Stimulated activated CD8-positive, alpha-beta memory T cell treated with anti-CD3 and anti-CD28 coated beads, Interleukin-15, amount 100 ng/mL, for 48 hours (primary cell): Measurements from ENCODE around the gene IMMT.
A peak's percentile ranks its signal among the peaks of the same experiment; 100 is the strongest.

ENCODE experiments used
- DNase-seq, 2 donors: peaks; one replicate each; pipeline ENCODE4 v3.0.0-alpha.2; 2020; ENCODE audit warnings: low read depth in 2 of 2

IMMT gene

DNA sequence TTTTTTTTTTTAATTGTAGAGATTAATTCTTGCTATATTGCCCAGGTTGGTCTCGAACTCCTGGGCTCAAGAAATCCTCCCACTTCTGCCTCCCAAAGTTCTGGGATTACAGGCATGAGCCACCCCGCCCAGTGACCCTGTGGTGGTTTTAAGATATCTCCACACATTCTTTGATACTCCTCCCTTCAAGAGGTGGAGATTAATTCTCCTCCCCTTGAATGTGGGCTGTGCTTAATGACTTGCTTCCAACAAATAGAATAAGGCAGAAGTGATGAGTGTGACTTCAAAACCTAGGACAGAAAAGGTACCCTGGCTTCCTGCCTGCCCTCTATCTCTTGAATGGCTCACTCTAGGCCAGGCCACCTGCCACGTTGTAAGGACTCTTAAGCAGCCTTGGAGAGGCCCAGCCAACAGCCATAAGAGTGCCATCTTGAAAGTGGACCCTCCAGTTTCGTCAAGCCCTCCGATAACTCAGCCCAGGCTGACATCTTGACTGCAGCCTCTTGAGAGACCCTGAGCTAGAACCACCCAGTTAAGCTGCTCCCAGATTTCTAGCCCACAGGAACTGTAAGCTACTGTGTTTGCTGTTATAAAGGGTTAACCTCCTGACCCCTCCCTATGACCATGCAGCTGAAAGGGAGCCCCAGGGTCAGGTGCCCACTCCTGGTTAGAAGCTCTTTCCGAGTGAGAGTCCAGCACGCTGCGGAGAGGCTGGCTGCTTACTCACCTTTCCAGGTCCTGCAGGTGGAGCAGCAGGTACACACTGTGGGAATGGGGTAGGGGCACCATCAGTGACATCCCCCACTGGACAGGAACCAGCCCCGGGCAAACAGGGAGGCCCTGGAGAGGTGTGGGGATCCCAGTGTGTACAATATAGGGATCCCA is 31.6 kb upstream of the IMMT start:
- no peak for DNase-seq

DNA sequence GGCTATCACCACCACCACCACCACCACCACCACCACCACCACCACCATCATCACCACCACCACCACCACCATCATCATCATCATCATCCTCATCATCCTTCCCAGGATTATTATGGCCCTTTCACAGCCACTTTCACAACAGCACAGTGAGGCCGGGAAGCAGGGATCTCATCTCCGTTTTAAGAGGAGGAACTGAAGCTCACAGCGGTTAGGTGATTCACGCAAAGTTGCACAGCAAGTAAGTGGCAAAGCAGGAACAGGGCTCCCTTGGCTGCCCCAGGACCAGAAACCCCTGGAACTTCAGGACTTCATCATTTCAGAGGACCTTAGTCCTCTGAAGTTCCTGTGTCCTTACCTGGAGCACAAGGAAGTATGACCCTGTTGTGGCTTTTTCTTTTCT is 30.8 kb upstream of the IMMT start:
- no peak for DNase-seq

DNA sequence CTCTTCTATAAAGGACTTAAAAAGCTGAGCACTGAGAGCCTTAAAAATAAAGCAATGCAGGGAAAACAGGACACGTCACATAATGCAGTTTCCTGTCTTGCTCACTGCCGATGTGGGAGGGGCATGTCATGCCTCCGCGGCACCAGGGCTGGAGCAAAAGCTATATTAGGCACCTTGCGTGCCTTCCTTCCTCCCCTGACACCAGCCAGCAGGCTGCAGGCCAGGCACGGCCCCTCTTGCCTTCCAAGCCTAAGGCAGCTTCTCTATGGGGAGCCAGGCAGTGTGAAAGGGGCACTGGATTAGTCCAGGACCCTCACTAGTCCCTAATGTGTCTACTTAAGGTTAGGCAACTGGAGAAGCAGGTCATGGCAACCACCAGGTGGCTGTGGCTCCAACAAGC is 30.3 kb upstream of the IMMT start:
- peak in 1 of 2 donors; percentile 35 for DNase-seq

DNA sequence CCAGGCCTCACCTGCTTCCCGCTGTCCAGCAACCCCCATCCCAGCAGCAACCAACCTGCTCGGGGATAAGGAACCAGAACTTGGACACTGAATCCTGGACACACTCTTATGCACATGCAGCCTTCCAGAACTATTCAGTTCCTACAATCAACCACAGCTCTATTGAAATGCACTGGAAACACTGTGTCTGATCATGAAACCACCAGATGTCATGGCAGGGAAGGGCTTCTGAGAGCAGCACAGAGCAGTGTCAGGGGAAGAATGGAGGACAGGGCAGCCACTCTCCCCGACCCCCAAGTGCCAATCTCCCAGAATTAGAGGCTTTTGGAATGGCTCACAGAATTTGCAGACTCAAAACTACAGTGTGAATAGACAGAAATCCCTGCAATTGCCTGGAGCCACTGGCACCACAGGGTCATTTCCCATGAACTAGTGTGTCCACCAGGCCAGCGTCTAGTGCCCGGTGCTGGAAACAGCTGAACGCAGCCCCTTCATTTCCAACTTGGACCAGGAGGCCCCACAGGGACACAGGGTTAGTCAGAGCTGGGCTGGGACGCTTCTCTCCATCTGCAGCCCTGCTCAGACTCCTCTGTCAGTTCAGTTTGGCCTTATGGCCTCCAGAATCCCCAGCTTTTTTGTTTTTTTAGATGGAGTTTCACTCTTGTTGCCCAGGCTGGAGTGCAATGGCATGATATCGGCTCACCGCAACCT is 29.5 kb upstream of the IMMT start:
- DNase-seq = no peak

DNA sequence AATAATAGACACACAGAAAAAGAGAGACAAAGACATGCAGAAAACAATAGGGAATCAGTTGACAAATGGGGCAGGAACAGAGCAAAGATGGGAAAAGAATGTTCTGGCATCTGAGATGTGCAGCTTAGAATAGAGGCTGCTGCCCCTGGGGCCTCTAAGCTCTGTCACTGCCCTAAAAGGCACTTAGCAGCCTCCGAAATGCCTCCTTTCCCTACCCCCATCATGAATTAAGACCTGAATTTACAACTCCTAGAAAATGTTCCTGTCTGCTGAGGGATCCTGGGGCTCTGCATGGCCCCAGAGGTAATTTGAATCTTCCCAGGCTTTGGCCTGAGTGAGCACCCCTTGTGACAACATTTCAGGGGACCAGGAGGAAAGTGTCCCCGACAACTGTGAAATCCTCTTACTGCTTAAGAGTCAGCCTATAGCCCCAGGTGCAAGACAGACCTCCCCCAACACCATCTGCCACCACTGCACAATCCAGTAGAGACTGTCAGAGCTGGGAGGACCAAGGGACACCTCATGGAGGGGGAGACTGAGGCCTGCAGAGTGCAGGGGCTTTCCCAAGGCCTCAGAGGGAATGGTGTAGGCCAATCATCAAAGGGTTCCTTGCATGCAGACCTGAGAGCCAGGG is 28.8 kb upstream of the IMMT start:
- DNase-seq = no peak

DNA sequence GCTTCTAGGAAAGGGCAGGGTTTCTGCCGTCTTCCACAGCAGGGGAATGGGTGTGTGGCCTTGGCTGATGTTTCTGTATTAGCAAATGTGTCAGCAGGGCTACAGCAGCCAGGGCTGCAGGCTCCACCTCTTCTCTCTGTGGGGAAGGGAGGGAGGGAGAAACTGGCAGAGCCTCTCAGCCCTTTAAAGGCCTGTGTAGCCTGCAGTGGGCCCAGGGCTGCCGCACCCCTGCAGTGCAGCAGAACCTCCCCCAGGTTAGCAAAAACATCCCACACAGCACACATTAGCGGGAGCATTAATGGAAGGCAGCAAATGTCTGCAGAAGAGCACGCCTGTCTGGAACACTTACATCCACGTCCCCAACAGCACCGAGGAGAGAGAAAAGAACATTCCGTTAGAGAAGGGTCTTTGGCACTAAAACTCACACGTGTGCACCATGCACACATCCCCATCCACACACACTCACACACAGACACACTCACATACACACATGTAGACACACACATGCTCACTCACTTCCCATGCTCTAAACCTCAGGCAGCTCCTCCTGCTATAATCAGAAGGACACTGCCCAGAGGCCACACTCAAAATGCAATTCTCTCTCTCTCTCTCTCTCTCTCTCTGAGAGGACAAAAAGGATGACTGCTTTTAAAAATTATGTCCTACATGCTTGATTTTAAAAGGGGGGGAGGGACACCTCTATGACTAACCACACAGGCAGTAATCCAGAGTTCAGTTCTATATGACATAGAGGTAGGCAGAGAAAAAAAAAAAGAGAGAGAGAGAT is 28.1 kb upstream of the IMMT start:
- DNase-seq = no peak

DNA sequence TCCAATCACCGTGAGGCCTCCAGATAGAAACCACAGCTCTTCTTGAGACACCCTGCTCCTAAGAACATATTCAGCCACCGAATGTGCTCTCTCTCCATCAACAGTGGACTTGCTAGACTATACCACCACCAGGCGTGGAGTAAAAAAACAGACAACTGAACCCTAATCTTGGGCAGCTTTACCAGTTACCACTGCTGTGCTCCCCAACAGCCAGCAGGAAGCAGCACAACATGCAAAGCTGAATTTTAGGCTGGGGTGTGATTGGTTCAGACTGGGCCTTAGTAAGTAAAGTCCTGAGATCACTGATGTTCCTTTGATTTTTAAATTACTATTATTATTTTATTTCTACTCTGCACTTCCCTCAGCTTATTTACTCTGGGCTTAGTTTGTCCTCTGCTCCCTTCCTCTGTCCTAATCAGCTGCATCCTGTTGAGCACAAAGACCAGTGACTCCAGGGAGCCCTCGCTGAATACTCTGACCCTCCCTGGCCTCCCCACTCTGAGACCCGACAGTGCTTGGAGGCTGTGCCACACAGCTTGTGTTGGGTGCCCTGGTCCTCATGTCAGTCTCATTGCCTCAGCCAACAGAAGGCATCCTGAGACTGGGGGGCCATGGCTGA is 25.9 kb upstream of the IMMT start:
- peak in 1 of 2 donors; percentile 14 for DNase-seq

DNA sequence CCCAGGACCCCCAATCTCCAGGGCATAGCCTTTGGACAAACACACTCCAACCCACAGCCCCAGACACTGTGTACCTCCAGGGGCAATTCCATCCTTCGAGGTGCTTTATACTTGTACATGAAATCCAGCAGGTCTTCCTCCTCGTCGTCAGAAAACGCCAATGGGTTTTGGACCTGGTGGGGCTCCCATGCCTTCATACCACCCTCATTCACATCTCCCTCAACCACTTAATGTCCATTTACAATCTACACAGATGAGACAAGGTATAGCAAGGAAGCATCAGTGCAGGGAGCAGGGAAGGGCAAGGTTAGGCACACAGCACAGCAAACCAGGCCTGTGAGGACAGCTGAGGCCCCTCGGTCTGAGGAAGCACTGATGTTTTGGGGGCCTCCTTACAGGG is 24.6 kb upstream of the IMMT start:
- no peak for DNase-seq

DNA sequence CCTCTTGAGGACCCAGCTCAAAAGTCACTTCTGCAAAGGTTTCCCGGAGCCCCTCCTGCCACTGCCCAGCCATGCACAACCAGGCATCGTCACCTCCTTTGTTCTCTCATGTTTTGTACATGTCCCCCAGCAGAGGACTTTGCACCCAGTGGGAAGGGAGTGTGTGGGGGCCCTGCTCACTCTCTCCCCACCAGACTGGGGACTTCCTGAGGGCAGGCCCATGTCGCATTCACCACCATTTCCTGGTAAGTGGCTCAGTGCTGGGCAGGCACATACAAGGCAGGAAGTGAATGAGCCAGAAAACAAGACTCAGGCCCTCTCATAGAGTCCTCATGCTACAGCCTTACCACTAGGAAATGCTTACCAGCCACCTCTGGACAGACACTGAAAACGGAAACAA is 22.9 kb upstream of the IMMT start:
- no peak for DNase-seq

DNA sequence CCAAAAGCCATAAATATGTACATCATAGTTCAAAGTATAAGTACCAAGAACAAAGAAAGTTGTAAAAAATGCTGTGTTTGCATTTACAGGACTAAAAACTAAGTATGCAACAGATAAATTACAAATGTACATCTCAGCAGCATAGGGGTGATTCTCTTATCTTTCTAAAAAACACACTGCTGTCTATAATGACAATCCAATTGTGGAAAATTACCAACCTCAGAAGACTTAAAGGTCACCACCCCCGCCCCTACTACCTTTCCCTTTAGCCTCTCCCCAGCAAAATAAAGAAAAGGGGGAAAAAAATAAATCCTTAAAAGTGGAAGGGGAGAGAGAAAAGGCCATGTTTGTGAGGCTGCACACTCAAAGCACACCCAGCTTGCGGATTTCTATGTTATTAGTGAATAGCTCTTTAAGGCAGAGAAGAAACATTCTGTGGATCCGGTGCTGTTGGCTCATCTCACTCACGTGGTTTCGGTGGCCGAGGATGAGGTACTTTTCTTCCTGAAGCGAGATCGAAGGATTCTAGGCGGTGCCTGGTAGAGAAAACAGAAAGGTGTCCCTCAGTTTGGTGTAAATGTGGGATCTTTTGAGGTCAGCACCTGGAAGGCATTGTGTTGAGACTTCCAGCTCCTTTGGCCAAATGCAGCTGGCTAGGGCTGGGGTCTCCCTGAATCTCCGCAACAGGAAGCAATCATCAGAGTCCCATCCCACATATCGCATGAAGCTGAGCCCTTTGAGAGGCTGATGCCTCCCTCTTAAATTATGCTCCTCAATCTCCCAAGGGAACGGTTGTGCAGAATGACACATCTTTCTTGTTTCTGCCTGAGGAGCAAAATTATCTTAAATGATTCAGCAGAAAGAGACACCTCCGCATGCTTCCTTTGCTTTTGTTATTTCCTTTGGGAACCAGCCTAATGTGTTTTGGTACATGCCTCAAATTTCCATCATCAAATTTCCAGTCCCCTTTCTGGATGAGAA is 21.6 kb upstream of the IMMT start:
- DNase-seq = no peak

DNA sequence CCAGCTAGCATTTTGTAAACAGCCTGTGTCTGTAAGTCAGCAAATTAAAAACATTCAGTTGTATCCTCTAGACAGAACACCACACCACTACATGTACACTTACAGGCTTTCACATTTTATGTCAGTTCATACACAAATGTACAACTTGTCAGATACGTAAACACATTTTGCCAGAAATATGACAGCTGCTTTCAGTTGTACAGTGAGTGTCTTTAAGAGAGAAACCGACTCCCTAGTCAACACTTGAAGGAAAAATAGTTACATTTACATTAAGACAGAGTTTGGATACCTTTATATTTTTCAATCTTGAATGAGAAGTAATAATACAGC is 19.2 kb upstream of the IMMT start:
- DNase-seq = no peak

DNA sequence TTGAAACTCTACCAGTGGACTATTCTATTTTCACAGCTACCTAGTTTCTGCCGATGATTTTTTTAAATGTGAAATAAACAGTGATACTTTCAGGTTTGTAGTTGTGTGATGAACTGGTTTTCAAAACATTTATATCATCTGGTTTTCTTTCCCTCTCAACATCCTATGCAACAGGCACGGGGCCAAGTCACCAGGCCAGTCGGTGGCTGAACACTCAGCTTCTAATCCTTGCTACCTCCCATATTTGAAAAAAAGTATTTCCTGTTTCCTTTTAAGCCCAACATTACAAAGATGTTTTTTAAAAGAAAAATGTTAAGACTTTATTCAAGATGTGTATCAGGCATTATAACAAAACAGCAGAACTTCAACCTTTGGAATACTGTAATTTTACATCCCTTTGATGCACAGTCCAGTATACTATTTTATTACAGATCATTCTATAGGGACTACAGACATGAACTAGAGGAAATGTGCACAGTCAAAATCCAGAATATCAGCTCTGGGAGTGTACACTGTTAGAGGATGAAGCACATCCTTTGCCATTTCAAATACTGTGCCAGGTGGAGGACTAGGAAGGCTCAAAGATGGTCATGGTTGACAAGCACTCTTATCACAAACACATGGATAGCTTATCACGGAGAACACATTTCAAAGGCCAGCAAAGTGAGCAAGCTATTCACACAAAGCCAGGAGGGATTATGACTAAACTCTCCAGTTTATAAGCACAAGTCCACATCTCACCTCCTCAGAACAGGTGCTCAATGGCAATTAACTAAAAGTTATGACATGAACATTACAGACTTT is 18.6 kb upstream of the IMMT start:
- DNase-seq = no peak

DNA sequence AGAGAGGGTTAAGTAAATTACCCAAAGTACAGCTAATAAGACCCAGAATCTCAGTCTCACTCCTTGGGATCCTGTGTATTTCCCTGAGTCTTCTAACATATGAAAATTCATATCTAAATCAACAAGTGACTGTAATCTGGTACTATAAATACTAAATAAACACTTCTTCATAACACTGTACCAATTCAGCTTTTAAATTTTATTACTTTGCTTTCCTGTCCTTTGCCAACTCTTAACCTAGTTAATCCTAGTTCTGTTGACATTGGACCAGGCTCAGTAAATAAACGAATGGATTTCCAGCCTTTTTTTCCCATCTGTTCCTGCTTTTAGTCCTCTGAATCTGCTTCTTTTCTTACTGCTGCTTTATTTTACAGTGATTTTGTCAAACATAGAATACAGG is 17.8 kb upstream of the IMMT start:
- no peak for DNase-seq

DNA sequence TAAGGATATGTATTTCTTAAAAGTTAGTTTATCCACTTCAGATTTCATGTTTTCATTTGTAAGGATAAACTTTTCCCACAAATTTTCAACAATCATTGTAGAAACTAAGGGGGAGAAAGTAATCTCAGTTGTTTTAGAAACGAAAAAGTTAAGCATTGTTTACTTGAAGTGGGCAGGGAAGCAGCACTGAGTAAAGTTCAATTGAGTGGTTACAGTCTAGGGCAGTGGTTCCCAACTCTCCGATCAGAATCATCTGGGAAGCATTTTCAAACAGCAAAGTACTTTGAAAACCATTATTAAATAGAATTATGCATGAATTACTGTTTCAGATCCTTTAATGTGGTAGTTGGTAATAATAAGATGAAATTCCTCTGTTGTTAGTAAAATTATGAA is 16.5 kb upstream of the IMMT start:
- no peak for DNase-seq

DNA sequence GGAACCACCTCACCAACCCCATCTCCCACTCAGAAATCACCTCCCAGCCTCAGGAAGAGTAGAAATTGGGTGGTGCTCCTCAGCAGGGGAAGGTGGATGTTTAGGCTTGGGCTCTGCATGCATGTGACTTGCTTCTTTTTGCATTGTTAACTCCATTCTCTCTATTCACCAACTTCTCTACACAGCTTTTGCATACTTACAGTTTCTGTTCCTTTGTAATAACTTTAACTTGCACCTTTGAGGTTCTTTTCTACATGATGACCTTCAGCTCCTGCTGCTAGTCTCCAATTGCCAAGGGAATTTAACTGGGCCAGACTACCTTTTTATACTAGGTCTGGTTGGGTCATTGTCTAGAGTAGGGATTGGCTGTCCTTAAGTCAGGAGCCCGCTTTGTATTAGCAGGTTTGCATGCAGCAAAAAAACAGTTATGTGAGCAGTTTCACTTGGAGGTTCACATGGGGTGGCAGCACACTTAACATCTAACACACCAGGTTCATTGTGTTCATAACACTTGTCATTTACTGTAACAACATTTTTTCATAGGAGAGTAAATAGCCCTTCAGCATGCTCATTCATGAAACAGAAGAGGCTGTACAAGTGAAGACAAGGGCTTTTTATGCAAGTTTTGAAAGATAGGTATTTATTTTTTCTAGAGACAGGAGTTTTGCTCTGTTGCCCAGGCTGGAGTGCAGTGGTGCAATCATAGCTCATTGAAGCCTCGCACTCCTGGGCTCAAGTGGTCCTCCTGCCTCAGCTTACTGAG is 16.0 kb upstream of the IMMT start:
- DNase-seq = no peak

DNA sequence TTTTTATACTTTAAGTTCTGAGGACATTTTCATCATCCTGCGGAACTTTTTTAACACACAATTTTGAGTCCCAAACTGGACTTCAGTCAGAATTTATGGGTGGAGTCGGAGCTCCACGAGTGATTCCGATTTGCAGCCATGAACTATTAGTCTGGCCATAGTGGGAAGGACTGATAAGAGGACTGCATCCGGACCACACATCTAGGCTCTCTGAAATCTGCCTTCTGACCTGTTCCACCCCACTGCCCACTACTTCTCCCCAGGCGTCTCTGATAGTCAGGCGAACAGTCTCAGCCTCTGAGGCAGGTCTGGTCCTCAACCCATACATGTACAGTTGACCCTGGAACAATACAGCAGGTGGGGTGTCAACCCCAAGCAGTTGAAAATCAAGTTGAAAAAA is 9.2 kb upstream of the IMMT start:
- no peak for DNase-seq

DNA sequence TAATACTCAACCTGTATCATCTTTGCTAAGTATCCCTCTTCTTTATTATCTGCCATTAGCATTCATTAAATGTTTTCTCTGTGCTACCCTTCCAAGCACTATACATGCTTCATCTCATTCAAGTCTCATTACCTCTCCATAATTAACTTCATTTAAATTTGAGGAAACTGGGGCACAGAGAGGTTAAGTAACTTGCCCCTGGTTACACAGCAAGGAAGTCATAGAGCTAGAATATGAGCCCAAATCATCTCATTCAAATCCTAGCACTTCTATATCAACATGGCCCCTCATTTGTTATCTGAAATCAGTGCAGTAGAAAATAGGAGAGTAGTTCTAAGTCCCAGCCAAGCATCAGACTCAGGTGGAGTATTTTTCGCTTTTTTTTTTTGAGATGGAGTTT is 8.4 kb upstream of the IMMT start:
- DNase-seq = no peak

DNA sequence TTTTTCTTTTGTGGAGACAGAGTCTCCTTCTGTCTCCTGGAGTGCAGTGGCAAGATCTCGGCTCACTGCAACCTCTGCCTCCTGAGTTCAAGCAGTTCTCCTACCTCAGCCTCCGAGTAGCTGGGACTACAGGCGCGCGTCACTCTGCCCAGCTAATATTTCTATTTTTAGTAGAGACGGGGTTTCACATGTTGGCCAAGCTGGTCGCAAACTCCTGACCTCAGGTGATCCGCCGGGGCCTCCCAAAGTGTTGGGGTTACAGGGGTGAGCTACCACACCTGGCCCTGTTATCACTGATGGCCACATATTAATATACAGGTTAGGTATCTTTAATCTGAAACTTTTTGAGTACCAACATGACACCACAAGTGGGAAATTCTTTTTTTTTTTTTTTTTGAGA is 7.4 kb upstream of the IMMT start:
- no peak for DNase-seq

DNA sequence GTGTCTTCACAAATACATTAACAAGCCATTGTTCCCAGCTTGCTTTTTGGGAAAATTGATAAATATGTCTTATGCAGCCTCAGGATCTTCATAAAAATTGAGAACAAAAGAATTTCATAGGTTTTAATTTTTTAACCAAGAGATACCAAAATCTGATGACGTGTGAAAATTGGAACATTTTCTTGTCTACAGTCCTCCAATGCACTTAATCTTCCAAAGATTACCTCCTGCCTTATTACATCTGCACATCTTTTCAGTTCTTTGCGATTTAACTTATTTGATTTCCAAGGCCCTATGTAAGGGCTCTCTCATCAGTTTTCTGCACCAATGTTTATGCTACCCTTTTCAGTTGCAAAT is 7.1 kb upstream of the IMMT start:
- DNase-seq = no peak
